ENCODE measurements around the gene CHRDL2.

Gene CHRDL2

DNA sequence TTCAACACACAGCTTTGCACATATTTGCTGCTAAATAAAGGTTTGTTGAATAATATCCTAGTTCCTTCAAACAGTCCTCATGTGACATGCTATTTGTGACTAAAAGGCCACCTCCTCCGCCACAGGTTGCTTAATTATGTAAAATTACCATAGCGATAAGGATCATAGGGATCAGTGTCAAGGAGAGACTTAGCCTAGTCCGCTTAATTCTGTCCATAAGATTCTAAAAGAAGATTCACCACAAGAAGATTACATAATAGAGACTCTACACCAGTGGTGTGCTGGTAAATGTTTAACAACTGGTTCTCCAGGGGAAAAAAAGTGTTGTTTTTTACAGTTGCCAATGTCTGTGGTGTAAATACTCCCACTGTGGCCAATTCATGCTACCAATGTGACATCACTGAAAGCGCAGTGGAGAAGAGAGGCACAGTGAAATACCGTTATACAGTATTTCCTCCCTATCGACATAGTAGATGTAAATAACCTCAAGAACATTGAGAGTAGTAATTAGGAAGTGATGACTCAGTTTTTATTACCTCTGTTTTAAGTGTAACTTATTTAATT, 4.2 kb upstream of the CHRDL2 start:
- Histone ChIP-seq H3K9me3 (ENCODE audit: control insufficient read depth, insufficient read depth, low read length) (peaks cover 6% of the 10 kb centered on the region), H3K4me1 (ENCODE audit: insufficient read depth, low read length) (no peaks in the 10 kb centered on the region), H3K9ac (ENCODE audit: low read depth, low read length) (no peak overlapping the region), H3K36me3 (ENCODE audit: insufficient read depth, low read length) (no peaks in the 10 kb centered on the region)

DNA sequence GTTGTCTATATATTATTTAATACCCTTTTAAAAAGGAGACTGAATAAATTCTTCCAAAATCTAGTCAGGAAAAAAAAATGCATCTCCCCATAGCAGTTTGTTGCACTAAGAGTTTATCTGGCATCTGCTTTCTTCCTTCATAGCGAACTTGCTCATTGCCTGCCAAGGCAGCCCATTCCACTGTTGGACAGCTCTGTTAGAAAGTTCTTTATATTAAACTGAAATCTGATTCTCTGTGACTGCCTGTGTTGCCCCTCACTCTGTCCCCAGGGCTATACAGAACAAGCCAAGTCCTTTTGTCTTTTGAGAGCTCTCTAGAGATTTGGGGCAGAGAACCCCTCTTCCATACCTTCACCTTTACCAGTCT, 3.3 kb upstream of the CHRDL2 start:
- H3K36me3 ChIP-seq (ENCODE audit: insufficient read depth, low read length): no peaks in the 10 kb centered on the region
- no peaks in the 10 kb centered on the region for H3K4me1 ChIP-seq (ENCODE audit: insufficient read depth, low read length)
- H3K9ac ChIP-seq (ENCODE audit: low read depth, low read length): no peak overlapping the region
- no peaks in the 10 kb centered on the region for H3K9me3 ChIP-seq (ENCODE audit: control insufficient read depth, insufficient read depth, low read length)

DNA sequence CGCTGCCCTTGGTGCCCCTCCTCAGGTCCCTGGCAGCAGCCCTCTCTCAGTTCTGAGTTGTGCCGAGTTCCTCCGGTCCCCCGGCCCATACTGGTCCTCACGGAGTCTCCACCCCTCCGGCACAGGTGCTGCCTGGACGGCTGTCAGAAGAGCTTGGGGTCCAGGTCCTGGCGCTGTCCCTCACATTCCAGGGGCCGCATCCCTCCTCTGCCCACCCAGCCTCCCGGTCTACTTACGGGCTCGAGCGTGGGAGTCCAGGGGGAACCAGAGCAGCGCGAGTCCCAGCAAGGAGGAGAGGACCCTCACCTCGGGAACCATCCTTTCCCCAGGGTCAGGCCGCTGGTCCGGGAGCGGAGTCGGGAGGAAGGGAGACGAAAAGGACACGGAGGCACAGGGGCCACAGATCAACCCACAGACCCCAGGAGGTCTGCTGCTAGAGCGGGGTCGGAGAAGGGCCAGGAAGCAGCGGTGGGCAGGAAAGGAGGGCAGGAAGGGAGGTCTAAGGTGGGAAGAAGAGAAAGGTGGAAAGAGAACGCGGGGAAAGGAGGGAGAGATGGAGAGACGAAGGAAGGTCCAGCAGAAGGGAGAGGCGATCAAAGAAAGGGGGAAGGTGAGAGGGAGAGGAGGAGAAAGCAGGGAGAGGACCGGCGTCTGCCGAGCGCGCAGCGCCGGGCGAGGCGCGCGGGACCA, 510 bp downstream of the CHRDL2 start:
- no peaks in the 10 kb centered on the region for H3K9me3 ChIP-seq (ENCODE audit: control insufficient read depth, insufficient read depth, low read length)
- H3K9ac ChIP-seq (ENCODE audit: low read depth, low read length): peak overlapping the region; percentile 43; the same call in 1 of the 2 replicates
- no peaks in the 10 kb centered on the region for H3K36me3 ChIP-seq (ENCODE audit: insufficient read depth, low read length)
- H3K4me1 ChIP-seq (ENCODE audit: insufficient read depth, low read length): no peaks in the 10 kb centered on the region

DNA sequence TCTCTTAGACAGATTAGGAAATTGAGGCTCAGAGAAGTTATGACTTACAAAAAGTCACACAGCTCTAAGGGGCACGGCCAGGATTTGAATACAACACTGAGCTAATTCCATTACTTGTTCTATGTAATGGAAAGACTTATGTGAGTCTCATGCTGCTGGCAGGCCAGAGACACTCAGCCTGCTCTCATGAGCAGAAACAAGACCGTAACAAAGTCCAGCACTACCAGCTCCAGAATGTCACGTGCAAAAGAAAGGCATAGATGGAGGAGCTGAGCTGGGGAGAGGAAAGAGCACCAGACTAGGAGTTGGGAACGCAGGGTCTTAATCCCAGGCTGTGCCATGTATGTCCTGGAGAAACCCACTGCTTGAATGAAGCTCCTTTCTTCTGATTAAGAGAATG, 1.8 kb downstream of the CHRDL2 start:
- Histone ChIP-seq H3K9me3 (ENCODE audit: control insufficient read depth, insufficient read depth, low read length) (no peaks in the 10 kb centered on the region), H3K36me3 (ENCODE audit: insufficient read depth, low read length) (no peaks in the 10 kb centered on the region)

DNA sequence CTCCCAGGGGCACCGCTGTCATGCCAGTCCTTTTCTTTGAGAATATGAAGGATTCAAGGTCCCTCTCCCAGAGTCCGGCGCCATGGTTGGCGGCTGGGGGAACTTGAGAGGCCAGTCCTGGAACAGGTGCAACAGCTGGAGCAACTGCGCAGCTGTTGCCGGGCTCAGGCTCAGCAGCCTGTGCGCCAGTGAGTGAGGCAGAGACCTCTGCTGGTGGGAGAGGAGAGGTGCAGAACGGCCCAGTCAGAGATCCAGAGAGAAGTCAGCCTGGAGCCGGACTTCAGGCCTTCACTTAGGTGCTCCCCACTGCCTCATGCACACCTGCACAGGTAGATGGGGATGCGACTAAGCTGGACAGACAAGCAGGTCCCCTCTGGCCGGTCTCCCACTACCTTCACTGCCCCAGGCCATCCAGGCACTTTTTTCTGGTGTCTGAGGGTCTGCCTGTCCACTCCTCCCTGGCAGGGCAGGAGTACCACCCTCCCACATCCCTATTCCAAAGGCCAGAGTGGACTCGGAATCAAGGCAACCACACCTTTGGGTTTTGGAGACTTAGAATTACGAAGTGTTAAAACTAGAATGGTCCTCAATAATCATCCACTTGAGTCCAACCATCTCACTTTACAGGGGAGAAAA, 4.6 kb downstream of the CHRDL2 start:
- Histone ChIP-seq H3K9ac (ENCODE audit: low read depth, low read length) (no peak overlapping the region), H3K9me3 (ENCODE audit: control insufficient read depth, insufficient read depth, low read length) (no peaks in the 10 kb centered on the region), H3K36me3 (ENCODE audit: insufficient read depth, low read length) (no peaks in the 10 kb centered on the region), H3K4me1 (ENCODE audit: insufficient read depth, low read length) (no peaks in the 10 kb centered on the region)

More for the DNA sequence above, 1.8 kb downstream of the CHRDL2 start:
- Histone ChIP-seq H3K9ac (ENCODE audit: low read depth, low read length) (no peak overlapping the region), H3K4me1 (ENCODE audit: insufficient read depth, low read length) (no peaks in the 10 kb centered on the region)

DNA sequence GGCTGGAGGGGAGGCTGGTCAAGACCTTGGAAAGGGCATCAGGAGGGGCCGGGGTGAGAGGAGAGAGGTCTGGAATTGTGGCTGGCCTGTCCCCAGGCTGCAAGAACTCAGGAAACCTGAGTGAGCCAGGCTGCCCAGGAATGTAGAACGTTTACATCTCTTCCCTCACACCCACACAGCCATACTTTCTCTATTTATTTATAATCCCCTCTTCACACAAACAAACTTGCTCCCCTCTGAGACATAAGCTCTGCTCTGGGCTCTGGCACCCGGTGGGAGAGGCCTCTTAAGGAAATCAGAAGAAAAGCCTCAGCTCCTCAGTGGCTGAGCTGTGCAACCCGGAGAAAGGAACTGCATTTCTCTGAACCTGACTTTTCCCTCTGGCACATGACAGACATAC, 5.5 kb downstream of the CHRDL2 start:
- Histone ChIP-seq H3K4me1 (ENCODE audit: insufficient read depth, low read length) (peaks cover 3% of the 10 kb centered on the region), H3K36me3 (ENCODE audit: insufficient read depth, low read length) (no peaks in the 10 kb centered on the region), H3K9me3 (ENCODE audit: control insufficient read depth, insufficient read depth, low read length) (no peaks in the 10 kb centered on the region), H3K9ac (ENCODE audit: low read depth, low read length) (no peak overlapping the region)

DNA sequence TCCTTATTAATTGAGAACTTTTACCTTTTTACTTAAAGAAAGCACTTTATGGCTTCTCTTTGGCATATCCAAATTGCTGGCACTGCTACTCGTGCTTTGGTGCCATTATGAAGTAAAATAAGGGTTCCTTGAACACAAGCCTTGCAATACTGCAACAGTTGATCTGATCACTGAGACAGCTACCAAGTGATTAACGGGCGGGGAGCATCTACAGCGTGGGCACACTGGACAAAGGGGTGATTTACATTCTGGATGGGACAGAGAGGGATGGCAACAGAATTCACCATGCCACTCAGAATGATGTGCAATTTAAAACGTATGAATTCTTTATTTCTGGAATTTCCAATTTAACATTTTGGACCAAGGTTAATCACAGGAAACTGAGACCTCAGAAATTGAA, 7.7 kb downstream of the CHRDL2 start:
- Histone ChIP-seq H3K36me3 (ENCODE audit: insufficient read depth, low read length) (no peaks in the 10 kb centered on the region), H3K9me3 (ENCODE audit: control insufficient read depth, insufficient read depth, low read length) (no peaks in the 10 kb centered on the region), H3K9ac (ENCODE audit: low read depth, low read length) (no peak overlapping the region), H3K4me1 (ENCODE audit: insufficient read depth, low read length) (peaks cover 5% of the 10 kb centered on the region)

DNA sequence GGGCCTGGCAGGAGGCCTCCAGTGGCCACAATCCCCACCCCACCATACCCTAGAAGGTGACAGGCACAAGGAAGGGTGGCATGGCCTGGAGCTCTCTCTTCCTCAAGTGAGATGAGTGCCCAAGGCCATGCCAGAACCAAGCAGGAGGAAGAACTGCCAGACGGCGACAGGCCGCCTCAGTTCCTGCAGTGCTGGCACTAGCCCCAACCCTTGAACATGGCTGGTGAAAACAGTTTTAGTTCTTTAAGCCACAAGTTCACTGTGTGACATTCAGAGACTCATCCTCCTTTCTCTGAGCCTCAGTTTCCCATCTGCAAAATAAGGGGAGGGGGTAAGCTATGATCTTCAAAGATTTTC, 9.8 kb downstream of the CHRDL2 start:
- Histone ChIP-seq H3K36me3 (ENCODE audit: insufficient read depth, low read length) (no peaks in the 10 kb centered on the region), H3K9me3 (ENCODE audit: control insufficient read depth, insufficient read depth, low read length) (no peaks in the 10 kb centered on the region), H3K4me1 (ENCODE audit: insufficient read depth, low read length) (peaks cover 5% of the 10 kb centered on the region)

DNA sequence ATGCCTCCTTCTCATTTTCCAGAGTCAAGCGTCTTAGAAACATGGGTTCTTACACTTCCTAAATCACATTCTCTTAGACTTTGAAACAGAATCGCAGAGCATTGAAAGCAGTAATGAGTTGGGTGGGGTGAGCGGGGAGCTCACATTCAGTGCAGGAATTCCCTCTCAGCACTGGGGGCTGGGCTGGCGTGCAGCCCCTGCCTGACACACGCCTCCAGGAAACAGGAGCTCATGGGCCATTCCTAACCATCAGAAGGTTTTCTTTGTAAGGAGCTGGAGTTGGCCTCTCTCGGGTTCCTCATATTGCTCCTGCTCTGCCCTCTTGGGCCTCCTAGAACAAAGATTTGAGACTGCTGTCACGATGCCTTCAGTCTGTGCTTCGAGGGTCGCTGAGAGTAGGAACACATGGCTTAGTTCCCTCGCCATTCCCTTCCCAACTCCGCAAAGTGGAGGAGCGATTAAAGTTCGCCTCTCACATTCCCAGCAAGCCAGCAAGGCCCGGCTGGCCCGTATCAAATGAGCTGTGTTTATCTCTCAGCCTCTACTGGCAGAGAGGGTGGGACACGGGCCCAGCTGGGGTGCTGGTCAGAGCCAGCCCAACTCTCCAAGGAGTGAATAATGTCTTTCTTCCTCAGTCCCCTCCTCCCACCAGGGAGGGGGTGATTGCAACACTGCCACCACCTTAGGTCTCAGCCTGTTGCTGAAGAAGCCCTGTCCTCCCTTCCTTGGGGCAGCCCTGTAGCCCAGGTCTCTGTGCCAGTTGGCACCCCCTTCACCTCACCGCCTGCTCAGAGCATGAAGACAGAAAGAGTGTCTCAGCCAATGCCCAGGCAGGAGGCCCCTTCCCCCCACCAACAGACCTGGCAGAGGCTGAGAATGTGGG, 10.4 kb downstream of the CHRDL2 start:
- Histone ChIP-seq H3K36me3 (ENCODE audit: insufficient read depth, low read length) (no peaks in the 10 kb centered on the region), H3K9ac (ENCODE audit: low read depth, low read length) (no peak overlapping the region), H3K9me3 (ENCODE audit: control insufficient read depth, insufficient read depth, low read length) (no peaks in the 10 kb centered on the region), H3K4me1 (ENCODE audit: insufficient read depth, low read length) (peaks cover 5% of the 10 kb centered on the region)

More for the DNA sequence above, 9.8 kb downstream of the CHRDL2 start:
- H3K9ac ChIP-seq (ENCODE audit: low read depth, low read length): no peak overlapping the region

DNA sequence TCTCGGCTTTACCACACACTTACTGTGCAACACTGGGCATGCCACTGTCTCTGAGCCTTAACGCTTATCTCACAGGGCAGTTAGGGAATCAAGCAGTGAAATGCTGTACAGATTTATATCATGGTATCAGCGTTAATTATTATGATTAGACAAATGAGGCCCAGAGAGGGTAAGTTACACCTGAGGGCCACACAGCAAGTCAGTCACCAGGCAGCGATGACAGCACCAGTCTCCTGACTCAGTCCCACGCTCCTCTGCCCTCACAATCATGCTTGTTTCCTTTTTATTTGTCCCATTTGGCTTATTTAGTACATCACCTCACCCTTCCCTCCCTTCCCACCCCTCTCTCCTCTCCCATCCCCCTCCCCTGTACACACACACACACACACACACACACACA, 12.2 kb downstream of the CHRDL2 start:
- H3K4me1 ChIP-seq (ENCODE audit: insufficient read depth, low read length): peaks cover 5% of the 10 kb centered on the region
- no peak overlapping the region for H3K9ac ChIP-seq (ENCODE audit: low read depth, low read length)
- H3K36me3 ChIP-seq (ENCODE audit: insufficient read depth, low read length): no peaks in the 10 kb centered on the region
- H3K9me3 ChIP-seq (ENCODE audit: control insufficient read depth, insufficient read depth, low read length): no peaks in the 10 kb centered on the region

DNA sequence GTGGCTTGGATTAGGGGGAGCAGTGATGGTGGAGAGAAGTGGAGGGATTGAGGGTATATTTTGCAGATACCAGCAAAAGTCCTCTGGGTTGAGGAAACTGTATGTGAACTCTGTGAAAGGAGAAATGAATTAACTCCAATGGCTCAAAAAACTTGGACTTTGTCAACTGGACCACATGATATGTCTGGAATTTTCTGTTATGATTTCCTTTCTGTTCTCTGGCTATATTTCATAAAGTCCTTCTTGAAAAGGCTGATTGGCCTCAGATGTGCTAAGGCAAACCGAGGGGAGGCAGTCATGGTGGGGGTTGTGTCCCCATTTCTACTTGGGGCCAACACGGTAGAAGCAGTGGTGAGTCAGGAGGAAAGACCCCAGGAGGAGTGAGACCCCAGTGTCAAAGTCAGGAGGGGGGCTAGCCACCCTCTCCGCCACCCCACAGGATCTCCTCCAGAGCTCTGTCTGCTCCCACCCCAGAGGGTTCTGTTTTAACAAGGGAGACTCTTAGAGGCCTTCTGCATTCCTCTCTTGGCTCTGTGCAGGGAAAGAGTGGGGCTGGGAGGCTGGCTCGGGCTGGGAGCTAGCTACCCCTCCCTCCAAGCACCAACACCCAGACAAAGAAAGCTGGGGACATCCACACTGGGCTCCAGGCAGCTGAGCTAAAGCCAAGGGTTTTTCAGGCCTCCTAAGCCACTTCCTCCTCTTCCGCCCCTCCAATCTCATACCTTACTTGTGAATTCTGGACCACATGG, 13.8 kb downstream of the CHRDL2 start:
- no peaks in the 10 kb centered on the region for H3K36me3 ChIP-seq (ENCODE audit: insufficient read depth, low read length)

DNA sequence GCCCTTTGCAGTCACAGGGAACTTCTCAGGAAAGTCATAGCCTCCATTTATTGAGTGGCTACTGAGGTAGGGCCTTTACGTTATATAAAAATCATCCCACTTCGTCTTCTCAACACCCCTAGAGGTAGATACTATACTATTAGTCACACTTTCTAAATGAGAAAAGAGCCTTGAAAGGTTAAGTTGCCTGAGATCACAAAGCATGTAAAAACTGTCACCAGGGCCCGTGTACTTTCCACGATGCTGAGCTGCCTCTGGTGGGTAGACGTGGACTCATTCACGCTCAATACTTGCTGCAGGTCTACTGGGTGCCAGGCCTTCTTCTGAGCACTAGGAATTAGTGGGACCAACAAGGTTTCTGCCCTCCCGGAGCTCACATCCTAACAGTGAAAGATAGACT, 16.3 kb downstream of the CHRDL2 start:
- no peak overlapping the region for H3K9ac ChIP-seq (ENCODE audit: low read depth, low read length)
- no peaks in the 10 kb centered on the region for H3K9me3 ChIP-seq (ENCODE audit: control insufficient read depth, insufficient read depth, low read length)
- peaks cover 12% of the 10 kb centered on the region for H3K4me1 ChIP-seq (ENCODE audit: insufficient read depth, low read length)
- H3K36me3 ChIP-seq (ENCODE audit: insufficient read depth, low read length): no peaks in the 10 kb centered on the region

More for the DNA sequence above, 13.8 kb downstream of the CHRDL2 start:
- Histone ChIP-seq H3K9ac (ENCODE audit: low read depth, low read length) (no peak overlapping the region), H3K9me3 (ENCODE audit: control insufficient read depth, insufficient read depth, low read length) (no peaks in the 10 kb centered on the region), H3K4me1 (ENCODE audit: insufficient read depth, low read length) (peaks cover 5% of the 10 kb centered on the region)

DNA sequence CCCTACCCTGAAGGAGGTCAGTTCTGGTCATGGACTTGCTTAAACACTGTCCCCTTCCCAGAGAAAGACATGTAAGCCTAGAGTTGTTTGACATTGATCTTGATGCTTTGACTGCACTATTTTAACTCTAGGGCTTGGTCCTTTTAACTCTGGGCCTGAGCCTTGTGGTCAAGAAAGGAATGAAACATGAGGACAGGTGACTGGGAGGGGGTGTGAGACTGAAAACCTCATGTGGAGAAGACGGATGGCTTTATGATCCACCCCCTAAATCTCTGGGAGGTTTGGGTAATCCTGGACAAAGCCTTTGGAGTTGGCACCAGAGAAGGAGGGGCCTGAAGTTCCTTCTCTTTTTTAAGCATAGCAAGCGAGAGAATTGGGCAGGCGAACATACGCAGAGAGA, 17.5 kb downstream of the CHRDL2 start:
- no peaks in the 10 kb centered on the region for H3K9me3 ChIP-seq (ENCODE audit: control insufficient read depth, insufficient read depth, low read length)
- no peaks in the 10 kb centered on the region for H3K36me3 ChIP-seq (ENCODE audit: insufficient read depth, low read length)
- H3K9ac ChIP-seq (ENCODE audit: low read depth, low read length): no peak overlapping the region
- peaks cover 15% of the 10 kb centered on the region for H3K4me1 ChIP-seq (ENCODE audit: insufficient read depth, low read length)

All from ES-I3 (cell line).